Measurements from ENCODE around the gene CCDC194.
"Not testable (repeated sequence)": the region's sequence is repeated elsewhere in the genome, so short reads cannot be mapped to it uniquely, and the experiment has no call there.

The CCDC194 gene

GRCh38 chr19:17380426-17381138 is 13.4 kb downstream of the CCDC194 start:
- no peak overlapping the region for H3K4me3 ChIP-seq (ENCODE audit: low read length)
- DNase-seq (ENCODE audit: low read depth, low spot score): no peak

GRCh38 chr19:17379221-17379631 is 14.8 kb downstream of the CCDC194 start:
- no peak overlapping the region for H3K4me3 ChIP-seq (ENCODE audit: low read length)
- DNase-seq (ENCODE audit: low read depth, low spot score): no peak

- no peak for DNase-seq (ENCODE audit: low read depth, low spot score)
Measured at GRCh38 chr19:17378271-17378670, 15.7 kb downstream of the CCDC194 start.

GRCh38 chr19:17376935-17377600 is 16.9 kb downstream of the CCDC194 start, which contains the start of gene PLVAP:
Gene PLVAP (minus strand): TSS chr19:17377342. CDS start chr19:17377288, 54 bp downstream.
- no peak within 1 kb of the TSS for H3K4me3 ChIP-seq (ENCODE audit: low read length)
- DNase-seq (ENCODE audit: low read depth, low spot score): no peak

More at GRCh38 chr19:17378271-17378670, 15.7 kb downstream of the CCDC194 start:
- no peak overlapping the region for H3K4me3 ChIP-seq (ENCODE audit: low read length)

GRCh38 chr19:17370026-17370587 is 23.9 kb downstream of the CCDC194 start:
- DNase-seq (ENCODE audit: low read depth, low spot score): no peak
- no peak overlapping the region for H3K4me3 ChIP-seq (ENCODE audit: low read length)

GRCh38 chr19:17365361-17365760 is 28.6 kb downstream of the CCDC194 start:
- DNase-seq (ENCODE audit: low read depth, low spot score): no peak
- H3K4me3 ChIP-seq (ENCODE audit: low read length): no peak overlapping the region

GRCh38 chr19:17363852-17364605 is 30.0 kb downstream of the CCDC194 start:
- not testable (repeated sequence) for DNase-seq (ENCODE audit: low read depth, low spot score); H3K4me3 ChIP-seq (ENCODE audit: low read length)

GRCh38 chr19:17359905-17360800 is 33.8 kb downstream of the CCDC194 start:
- no peak overlapping the region for H3K4me3 ChIP-seq (ENCODE audit: low read length)
- no peak for DNase-seq (ENCODE audit: low read depth, low spot score)

GRCh38 chr19:17358395-17358794 is 35.6 kb downstream of the CCDC194 start:
- no peak for DNase-seq (ENCODE audit: low read depth, low spot score)
- H3K4me3 ChIP-seq (ENCODE audit: low read length): no peak overlapping the region

- H3K4me3 ChIP-seq (ENCODE audit: low read length): no peak overlapping the region
Measured at GRCh38 chr19:17357724-17358123, 36.3 kb downstream of the CCDC194 start.

GRCh38 chr19:17357078-17357666 is 36.8 kb downstream of the CCDC194 start:
- no peak for DNase-seq (ENCODE audit: low read depth, low spot score)
- no peak overlapping the region for H3K4me3 ChIP-seq (ENCODE audit: low read length)

More at GRCh38 chr19:17357724-17358123, 36.3 kb downstream of the CCDC194 start:
- DNase-seq (ENCODE audit: low read depth, low spot score): no peak

- H3K4me3 ChIP-seq (ENCODE audit: low read length): no peak overlapping the region
- DNase-seq (ENCODE audit: low read depth, low spot score): no peak
Measured at GRCh38 chr19:17353386-17353785, 40.6 kb downstream of the CCDC194 start.

- H3K4me3 ChIP-seq (ENCODE audit: low read length): no peak overlapping the region
Measured at GRCh38 chr19:17352608-17353280, 41.3 kb downstream of the CCDC194 start.

GRCh38 chr19:17351815-17352435 is 42.1 kb downstream of the CCDC194 start:
- DNase-seq (ENCODE audit: low read depth, low spot score): no peak
- H3K4me3 ChIP-seq (ENCODE audit: low read length): no peak overlapping the region

More at GRCh38 chr19:17352608-17353280, 41.3 kb downstream of the CCDC194 start:
- no peak for DNase-seq (ENCODE audit: low read depth, low spot score)

- DNase-seq (ENCODE audit: low read depth, low spot score): no peak
- H3K4me3 ChIP-seq (ENCODE audit: low read length): no peak overlapping the region
Measured at GRCh38 chr19:17348700-17349099, 45.3 kb downstream of the CCDC194 start.

GRCh38 chr19:17347877-17348276 is 46.1 kb downstream of the CCDC194 start:
- H3K4me3 ChIP-seq (ENCODE audit: low read length): no peak overlapping the region
- no peak for DNase-seq (ENCODE audit: low read depth, low spot score)

GRCh38 chr19:17347361-17347760 is 46.6 kb downstream of the CCDC194 start:
- H3K4me3 ChIP-seq (ENCODE audit: low read length): no peak overlapping the region
- no peak for DNase-seq (ENCODE audit: low read depth, low spot score)

Measured in Jurkat, Clone E6-1 (cell line).